ENCODE data around the gene SREBF1. TPM values are rescaled to one million over a fixed set of nuclear protein-coding genes. Genes with fewer than 3 reads are reported as not detected.

Gene SREBF1
- total and polyA plus RNA-seq, 2 of the 4 experiments (the other 2 are of a cell fraction) = 3.4 to 20.4 TPM

DNA sequence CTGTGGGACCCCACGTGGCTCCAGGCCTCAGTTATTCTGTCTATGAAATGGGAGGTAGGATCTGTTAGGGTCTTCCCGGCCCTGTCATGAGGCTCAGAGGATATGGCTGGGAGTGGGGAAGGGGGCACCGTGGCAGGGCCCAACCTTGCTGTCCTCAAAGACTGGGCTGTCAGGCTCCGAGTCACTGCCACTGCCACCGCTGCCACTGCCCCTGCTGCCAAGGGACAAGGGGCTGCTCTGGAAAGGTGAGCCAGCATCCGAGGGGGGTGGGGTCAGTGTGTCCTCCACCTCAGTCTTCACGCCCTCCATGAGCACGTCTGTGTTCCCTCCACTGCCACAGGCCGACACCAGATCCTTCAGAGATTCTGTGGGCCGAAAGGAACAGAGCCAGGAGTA lies 19.2 kb downstream of the SREBF1 start:
- H3K56ac ChIP-seq (ENCODE audit: extremely low read depth, insufficient read depth, low read length) = no peak overlapping the region
- no peak overlapping the region for H3K27ac ChIP-seq (ENCODE audit: insufficient read depth, low read length)
- ChIA-PET CTCF (no interaction called here), POLR2A (ENCODE audit: unreplicated experiment) (interaction anchor here (0.9 kb wide), 1 partner anchor 118 kb away, joined by 3 read pairs; no protein-coding TSS in a partner anchor)
- DNase-seq (no peak), ATAC-seq (ENCODE audit: low read depth) (no peak)
- no peak overlapping the region for H3K4me2 ChIP-seq (ENCODE audit: low read depth, low read length)
- H3K9me3 ChIP-seq (ENCODE audit: control insufficient read depth, insufficient read depth, low read length) = no peaks in the 10 kb centered on the region
- no peak overlapping the region for H3K23ac ChIP-seq (ENCODE audit: low read depth, low read length)
- peaks cover 18% of the 10 kb centered on the region for H3K9me1 ChIP-seq (ENCODE audit: insufficient read depth, low read length)
- no peak overlapping the region for H2AK9ac ChIP-seq (replicated peaks; ENCODE audit: low read depth, low read length, poor library complexity)
- in situ Hi-C loops (cut with MboI; ENCODE audit: low sequenced_read_pairs) (no loop called here), dilution Hi-C loops (cut with HindIII; ENCODE audit: low sequenced_read_pairs, unreplicated experiment) (no loop called here), intact Hi-C loops (cut with micrococcal nuclease) (no loop called here)
- no peak for TF ChIP-seq MXI1 (IDR thresholded peaks at IDR 0.05; ENCODE audit: borderline replicate concordance, low read depth, low read length)
- no peak for TF ChIP-seq FOS (IDR thresholded peaks at IDR 0.05; ENCODE audit: low read depth, low read length)
- no peak for TF ChIP-seq CEBPB (IDR thresholded peaks at IDR 0.05; ENCODE audit: low read depth, low read length)
- no peak for TF ChIP-seq POLR2A (IDR thresholded peaks at IDR 0.05; ENCODE audit: low read depth, low read length)
- peaks cover 69% of the 10 kb centered on the region for H4K20me1 ChIP-seq (ENCODE audit: insufficient read depth, low read length)
- no peak overlapping the region for H2BK5ac ChIP-seq (ENCODE audit: low read depth, low read length, poor library complexity, severe bottlenecking)
- H2BK20ac ChIP-seq (ENCODE audit: low read depth, low read length) = no peak overlapping the region
- no peak overlapping the region for H3K14ac ChIP-seq (replicated peaks; ENCODE audit: low read depth, low read length)
- no peaks in the 10 kb centered on the region for H3K27me3 ChIP-seq (ENCODE audit: control insufficient read depth, insufficient read depth, low read length)
- no peak overlapping the region for H2BK120ac ChIP-seq (ENCODE audit: low read depth, low read length)
- peaks cover 18 to 55% of the 10 kb centered on the region in 2 experiments for H3K79me1 ChIP-seq (ENCODE audit: low read depth in 1 of 2, low read length in 2 of 2)
- peaks cover 61% of the 10 kb centered on the region for H3K36me3 ChIP-seq (ENCODE audit: control insufficient read depth, insufficient read depth, low read length)
- H3K4ac ChIP-seq (ENCODE audit: low read depth, low read length) = no peak overlapping the region
- peak overlapping the region; percentile 64; the same call in 1 of the 2 replicates for H2AK5ac ChIP-seq (ENCODE audit: low read depth, low read length)
- H3K4me1 ChIP-seq (ENCODE audit: control insufficient read depth, insufficient read depth, low read length) = peaks cover 31% of the 10 kb centered on the region
- no peak overlapping the region for H3K18ac ChIP-seq (ENCODE audit: low read depth, low read length)
- H4K5ac ChIP-seq (ENCODE audit: low read depth, low read length) = no peak overlapping the region
- H4K8ac ChIP-seq (ENCODE audit: low read depth in 2 of 2, low read length in 2 of 2) = no peak overlapping the region
- H3K9ac ChIP-seq (ENCODE audit: low read depth, low read length) = no peak overlapping the region
- 96% methylated on average over 8 of the region's 10 CpGs; no CpG with 5 or more reads in 1 of the 2 experiments for WGBS, 2 experiments (ENCODE audit: extremely low coverage in 2 of 2, insufficient read length in 1 of 2)
- BruUV-seq (replicated peaks) = no TSS peak
- H3K4me3 ChIP-seq (ENCODE audit: insufficient read depth, low read depth, low read length) = no peak overlapping the region
- H4K91ac ChIP-seq (ENCODE audit: insufficient read depth, low read depth, low read length) = no peak overlapping the region
- H2BK15ac ChIP-seq (ENCODE audit: low read depth, low read length) = no peak overlapping the region
- no peak overlapping the region for H2AFZ ChIP-seq (replicated peaks; ENCODE audit: low read length, poor library complexity)

All from IMR-90 (cell line).